Measurements from ENCODE around the gene CITED2. TPM values are rescaled to one million over a fixed set of nuclear protein-coding genes. Genes with fewer than 3 reads are reported as not detected.

The CITED2 gene
- 74.3 and 160 TPM in 2 replicates for total RNA-seq

DNA sequence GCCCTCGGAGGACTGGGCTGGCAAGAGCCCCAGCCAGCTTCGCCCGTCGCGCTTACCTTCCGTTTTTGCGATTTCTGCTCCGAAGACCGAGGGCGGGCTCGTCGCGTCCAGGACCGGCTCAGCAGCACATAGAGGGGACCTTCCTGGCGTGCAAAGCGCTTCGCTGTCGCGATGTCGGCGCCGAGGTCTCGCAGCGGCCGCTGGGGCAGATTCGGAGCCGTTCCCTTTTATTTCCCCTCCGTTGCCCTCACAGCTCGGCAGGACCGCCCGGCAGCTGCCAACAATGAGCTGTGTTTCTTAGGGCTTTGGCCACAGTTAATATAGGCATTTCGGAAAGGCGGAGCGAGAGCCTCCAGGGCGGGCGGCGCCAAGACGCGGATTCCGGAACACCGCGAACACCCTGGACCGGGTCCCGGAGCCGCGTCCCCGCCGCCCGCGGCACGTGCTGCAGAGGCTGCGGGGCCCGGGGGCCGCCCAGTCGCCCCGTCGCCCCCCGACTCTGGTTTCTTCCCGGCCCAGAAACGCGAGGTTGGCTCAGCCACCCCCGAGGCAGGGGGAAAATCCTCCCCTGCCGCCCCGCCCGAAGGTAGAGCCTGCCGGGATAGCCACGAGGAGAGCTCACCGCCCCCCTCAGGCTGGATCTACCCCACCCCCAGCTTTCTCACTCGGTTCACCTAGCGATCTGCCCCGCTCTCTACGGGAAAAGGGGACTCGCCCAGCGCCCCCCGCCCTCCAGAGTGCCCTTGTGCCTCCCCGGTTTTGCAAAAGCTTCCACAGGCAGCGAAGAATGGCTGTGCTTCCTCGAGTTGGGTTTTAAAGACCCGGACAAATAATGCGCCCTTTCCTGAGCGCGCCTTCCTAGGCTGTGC lies at the start of gene CITED2:
TSS of gene CITED2 (minus strand) at position 292 of the 869 bp plus-strand sequence. CDS start 704 bp downstream, outside the sequence.

Other genes starting within 250 kb of the CITED2 start
- gene HECA, start 239.6 kb downstream of the CITED2 start, total RNA-seq = 24.5 and 26.6 TPM in 2 replicates
- gene TXLNB, start 82.7 kb downstream of the CITED2 start, total RNA-seq = 2.3 and 4.1 TPM in 2 replicates